ENCODE measurements around the gene SRCAP.
A peak's percentile ranks its signal among the peaks of the same experiment; 100 is the strongest.

The SRCAP gene

DNA sequence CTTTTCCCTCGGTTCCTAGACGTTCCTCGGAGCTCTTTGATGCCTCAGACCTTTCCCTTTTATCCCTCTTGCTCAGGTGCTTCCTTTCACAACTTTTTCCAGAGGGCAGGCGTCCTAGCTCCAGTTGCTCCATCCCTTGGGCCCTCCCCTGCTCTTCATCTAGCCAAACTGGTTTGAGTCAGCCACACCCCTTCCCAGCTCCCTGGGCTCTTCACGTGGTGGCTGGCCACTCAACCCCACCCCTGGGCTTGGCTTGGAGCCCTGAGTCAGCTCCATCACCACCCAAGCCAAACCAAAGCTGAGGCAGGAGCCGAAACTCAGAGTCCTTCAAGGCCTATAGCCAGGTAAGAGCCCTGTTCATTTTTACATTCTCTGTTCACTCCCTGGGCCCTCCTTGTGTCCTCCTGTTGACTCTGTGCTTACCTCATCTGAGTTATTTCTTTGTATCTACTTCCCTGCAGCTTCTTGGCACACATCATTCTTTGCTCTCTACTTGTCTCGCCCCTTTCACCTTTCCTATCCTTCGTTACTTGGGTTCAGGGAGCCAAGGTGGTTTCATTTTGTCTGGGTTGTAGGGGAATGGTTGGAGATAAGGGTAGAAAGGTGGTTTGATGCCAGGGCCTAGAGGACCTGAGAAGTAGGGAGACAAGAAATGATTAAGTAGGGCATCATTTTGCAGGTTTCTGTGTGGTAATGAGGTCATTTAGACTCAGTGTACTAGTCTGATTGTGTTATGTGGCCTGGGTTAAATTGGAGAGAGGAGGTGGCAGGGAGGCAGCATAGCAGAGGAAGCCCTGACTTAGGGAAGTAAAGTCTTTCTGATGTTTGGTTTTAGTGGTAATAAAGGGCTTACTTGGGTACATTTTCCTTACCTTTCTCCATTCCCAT, 41.6 kb downstream of the SRCAP start:
- peak overlapping the region in 2 of 11 experiments; percentile 21 to 31; a peak in 3 of 22 replicates for H3K9ac ChIP-seq

DNA sequence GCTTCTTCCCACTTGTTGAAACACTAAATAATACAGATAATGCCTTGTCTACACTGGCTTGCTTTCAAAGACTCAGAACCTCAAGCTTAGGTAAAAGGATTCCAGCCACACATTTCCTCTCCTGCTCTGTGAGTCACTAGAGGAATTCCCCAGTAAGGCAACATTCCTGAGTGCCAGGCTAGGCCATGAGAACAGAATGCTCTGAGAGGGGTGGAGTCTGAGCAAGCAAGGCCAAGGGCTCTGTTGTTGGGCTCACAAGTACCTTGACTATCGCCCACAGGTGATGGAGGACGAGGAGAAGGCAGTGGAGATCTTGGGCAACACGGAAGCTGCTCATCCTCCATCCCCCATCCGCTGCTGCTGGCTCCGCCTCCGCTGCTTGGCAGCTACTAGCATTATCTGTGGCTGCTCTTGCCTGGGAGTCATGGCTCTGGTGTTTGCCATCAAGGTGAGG, 42.5 kb downstream of the SRCAP start:
- Histone ChIP-seq H4K20me1 (peaks cover 0 to 50% (median 35%) of the 10 kb centered on the region in 11 experiments; a peak in 18 of 22 replicates), H3K27ac (no peak overlapping the region), H3K36me3 (peaks cover 72 to 99% (median 91%) of the 10 kb centered on the region in 11 experiments), H3K27me3 (no peaks in the 10 kb centered on the region), H3K4me1 (peaks cover 0 to 29% (median 11%) of the 10 kb centered on the region in 10 experiments; a peak in 11 of 20 replicates), H3K4me3 (no peak overlapping the region), H3K4me2 (peak overlapping the region in 2 of 11 experiments; percentile 16 to 56; a peak in 2 of 22 replicates), H3K9ac (0 out of 22 replicates have a peak overlapping the region, but pooled peaks of 1 of the 11 experiments have one; percentile 21), H3K9me3 (replicated peaks in 1 of 11) (no peaks in the 10 kb centered on the region)
- TF ChIP-seq Cebpa-rat (IDR thresholded peaks at IDR 0.05), result no peak

More for the DNA sequence above, 41.6 kb downstream of the SRCAP start:
- H4K20me1 ChIP-seq, result peaks cover 0 to 58% (median 35%) of the 10 kb centered on the region in 11 experiments; a peak in 18 of 22 replicates
- no peak overlapping the region for H3K4me3 ChIP-seq
- no peak for TF ChIP-seq Cebpa-rat (IDR thresholded peaks at IDR 0.05)
- H3K27me3 ChIP-seq, result no peaks in the 10 kb centered on the region
- peaks cover 81 to 100% (median 99%) of the 10 kb centered on the region in 11 experiments for H3K36me3 ChIP-seq
- no peaks in the 10 kb centered on the region for H3K9me3 ChIP-seq (replicated peaks in 1 of 11)
- H3K27ac ChIP-seq, result no peak overlapping the region
- H3K4me1 ChIP-seq, result peaks cover 0 to 27% (median 11%) of the 10 kb centered on the region in 10 experiments; a peak in 11 of 20 replicates
- H3K4me2 ChIP-seq, result peak overlapping the region in 3 of 11 experiments; percentile 18 to 69 (median 56); a peak in 4 of 22 replicates

DNA sequence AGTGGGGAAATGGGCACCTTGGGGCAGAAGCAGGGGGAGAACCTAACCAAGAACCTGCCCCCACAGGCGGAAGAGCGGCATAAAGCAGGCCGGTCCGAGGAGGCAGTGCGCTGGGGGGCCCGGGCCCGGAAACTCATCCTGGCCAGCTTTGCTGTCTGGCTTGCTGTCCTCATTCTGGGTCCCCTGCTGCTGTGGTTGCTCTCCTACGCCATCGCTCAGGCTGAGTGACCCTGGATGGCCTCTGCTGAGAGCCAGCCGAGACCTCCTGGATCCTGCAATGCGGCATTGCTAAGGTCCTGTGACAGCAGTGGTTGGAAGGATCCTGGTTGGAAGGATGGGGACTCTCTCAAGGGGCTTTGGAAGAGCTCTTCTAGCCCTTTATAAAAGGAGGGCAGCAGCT, 44.7 kb downstream of the SRCAP start:
- peaks cover 0 to 43% (median 17%) of the 10 kb centered on the region in 10 experiments; a peak in 14 of 20 replicates for H3K4me1 ChIP-seq
- H3K27me3 ChIP-seq, result no peaks in the 10 kb centered on the region
- H3K9ac ChIP-seq, result 0 out of 22 replicates have a peak overlapping the region, but pooled peaks of 1 of the 11 experiments have one; percentile 22
- H4K20me1 ChIP-seq, result peaks cover 0 to 32% (median 19%) of the 10 kb centered on the region in 11 experiments; a peak in 17 of 22 replicates
- no peaks in the 10 kb centered on the region for H3K9me3 ChIP-seq (replicated peaks in 1 of 11)
- TF ChIP-seq Cebpa-rat (IDR thresholded peaks at IDR 0.05), result no peak
- H3K4me3 ChIP-seq, result no peak overlapping the region
- H3K4me2 ChIP-seq, result no peak overlapping the region
- H3K36me3 ChIP-seq, result peaks cover 50 to 80% (median 68%) of the 10 kb centered on the region in 11 experiments
- no peak overlapping the region for H3K27ac ChIP-seq

DNA sequence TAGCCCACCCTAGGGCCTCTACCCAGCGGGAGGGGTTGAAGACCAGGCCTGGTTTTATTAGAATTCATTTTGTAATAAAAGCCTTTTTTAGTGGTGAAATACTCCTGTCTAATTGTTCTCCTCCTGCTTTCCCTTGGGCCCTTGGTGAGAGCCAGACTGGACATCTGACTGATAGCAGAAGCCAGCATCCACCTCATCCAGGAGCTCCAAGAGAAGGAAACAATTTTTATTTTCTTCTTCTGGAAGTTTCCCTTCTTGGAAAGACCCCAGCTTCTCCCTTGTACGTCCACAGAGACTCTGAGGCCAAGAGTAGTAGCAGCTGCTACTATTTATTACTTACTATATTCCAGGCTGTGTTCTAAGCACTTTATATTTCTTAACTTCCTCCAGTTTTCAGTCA, 45.2 kb downstream of the SRCAP start:
- Histone ChIP-seq H3K9me3 (replicated peaks in 1 of 11) (no peaks in the 10 kb centered on the region), H3K4me1 (peaks cover 1 to 43% (median 18%) of the 10 kb centered on the region in 10 experiments; a peak in 18 of 20 replicates), H3K36me3 (peaks cover 45 to 76% (median 64%) of the 10 kb centered on the region in 11 experiments), H3K4me3 (no peak overlapping the region), H3K9ac (0 out of 22 replicates have a peak overlapping the region, but pooled peaks of 2 of the 11 experiments have one; percentile 16 to 22), H4K20me1 (peaks cover 0 to 27% (median 15%) of the 10 kb centered on the region in 11 experiments; a peak in 16 of 22 replicates), H3K27me3 (no peaks in the 10 kb centered on the region), H3K4me2 (no peak overlapping the region), H3K27ac (no peak overlapping the region)
- no peak for TF ChIP-seq Cebpa-rat (IDR thresholded peaks at IDR 0.05)

DNA sequence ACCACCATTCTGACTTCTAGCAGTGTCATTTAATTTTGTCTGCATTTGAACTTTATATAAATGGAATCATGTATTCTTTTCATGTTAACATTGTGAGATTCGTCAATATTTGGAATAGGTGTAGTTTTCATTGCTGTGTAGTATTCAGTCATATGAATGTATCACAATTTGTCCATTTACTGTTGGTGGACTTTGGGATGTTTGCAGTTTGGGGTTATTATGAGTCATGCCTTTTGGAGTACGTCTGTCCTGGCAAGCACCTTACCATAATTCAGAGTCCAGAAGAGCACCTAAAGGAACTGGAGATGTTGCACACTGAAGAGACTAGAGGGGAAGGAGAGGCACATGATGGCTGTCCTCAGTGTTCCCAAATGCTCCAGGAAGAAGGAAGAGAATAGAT, 46.1 kb downstream of the SRCAP start:
- Histone ChIP-seq H3K9me3 (replicated peaks in 1 of 11) (no peaks in the 10 kb centered on the region), H3K27me3 (no peaks in the 10 kb centered on the region), H4K20me1 (peaks cover 0 to 27% (median 14%) of the 10 kb centered on the region in 11 experiments; a peak in 14 of 22 replicates), H3K27ac (no peak overlapping the region), H3K36me3 (peaks cover 38 to 71% (median 56%) of the 10 kb centered on the region in 11 experiments), H3K4me1 (peaks cover 10 to 43% (median 24%) of the 10 kb centered on the region in 10 experiments), H3K9ac (no peak overlapping the region), H3K4me2 (no peak overlapping the region), H3K4me3 (no peak overlapping the region)
- no peak for TF ChIP-seq Cebpa-rat (IDR thresholded peaks at IDR 0.05)

DNA sequence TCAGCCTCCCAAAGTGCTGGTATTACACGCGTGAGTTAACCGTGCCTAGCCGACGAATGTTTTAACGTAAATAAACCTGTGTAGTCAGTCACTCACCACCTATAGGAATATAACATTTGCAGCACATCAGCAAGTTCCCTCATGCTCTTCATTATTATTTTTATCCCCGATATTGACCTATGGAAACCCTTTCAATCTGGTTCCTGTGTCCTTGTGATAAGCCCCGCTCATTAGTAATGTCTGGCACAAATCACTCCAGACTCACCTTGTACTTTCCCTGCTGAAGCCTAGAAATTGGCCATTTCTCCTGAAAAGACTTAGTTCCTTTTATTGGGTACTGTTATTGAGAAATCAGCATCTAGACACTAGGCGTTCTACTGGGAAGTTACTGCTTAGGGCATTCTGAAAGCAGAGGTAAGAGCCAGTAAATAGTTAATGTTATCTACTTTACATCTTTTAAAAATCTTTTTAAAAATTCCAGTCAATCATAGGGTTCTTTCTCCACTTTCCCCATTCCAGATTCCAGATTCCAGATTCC, 47.7 kb downstream of the SRCAP start:
- Histone ChIP-seq H4K20me1 (peaks cover 0 to 25% (median 6%) of the 10 kb centered on the region in 11 experiments; a peak in 9 of 22 replicates), H3K27ac (no peak overlapping the region), H3K4me1 (peaks cover 11 to 27% (median 18%) of the 10 kb centered on the region in 10 experiments), H3K4me3 (no peak overlapping the region), H3K9ac (no peak overlapping the region), H3K36me3 (peaks cover 43 to 71% (median 54%) of the 10 kb centered on the region in 11 experiments), H3K27me3 (no peaks in the 10 kb centered on the region), H3K9me3 (replicated peaks in 1 of 11) (no peaks in the 10 kb centered on the region), H3K4me2 (peak overlapping the region in 2 of 11 experiments; percentile 65 to 81; a peak in 2 of 22 replicates)
- TF ChIP-seq Cebpa-rat (IDR thresholded peaks at IDR 0.05), result no peak

DNA sequence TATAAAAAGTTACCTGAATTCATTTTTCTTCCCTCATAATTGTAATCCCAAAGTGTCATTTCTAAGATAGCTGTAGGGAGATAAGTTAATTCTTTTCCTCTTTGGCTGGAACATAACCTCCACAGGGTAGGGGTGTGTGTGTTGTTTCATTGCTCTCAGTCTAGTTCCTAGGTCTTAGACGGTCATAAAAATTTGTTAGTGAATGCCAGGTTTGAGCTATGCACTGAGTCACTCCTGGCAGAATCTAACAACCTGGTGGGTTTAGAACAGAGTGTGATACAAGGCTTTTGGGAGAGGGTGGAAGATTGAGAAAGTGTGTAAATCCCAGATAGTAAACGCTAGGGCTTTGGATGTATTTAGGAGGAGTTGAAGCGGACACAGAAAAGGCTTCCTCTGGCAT, 48.4 kb downstream of the SRCAP start:
- Histone ChIP-seq H3K9ac (peak overlapping the region; percentile 57 to 82 (median 77)), H3K27ac (peak overlapping the region; percentile 66 to 86 (median 79)), H3K36me3 (peaks cover 42 to 70% (median 53%) of the 10 kb centered on the region in 11 experiments), H3K27me3 (no peaks in the 10 kb centered on the region), H3K4me1 (peaks cover 11 to 26% (median 18%) of the 10 kb centered on the region in 10 experiments), H3K4me3 (peak overlapping the region in 9 of 10 experiments; percentile 57 to 83 (median 69); a peak in 15 of 20 replicates), H3K4me2 (peak overlapping the region; percentile 65 to 88 (median 75)), H3K9me3 (replicated peaks in 1 of 11) (no peaks in the 10 kb centered on the region), H4K20me1 (peaks cover 0 to 23% (median 6%) of the 10 kb centered on the region in 11 experiments; a peak in 8 of 22 replicates)
- TF ChIP-seq Cebpa-rat (IDR thresholded peaks at IDR 0.05), result no peak

DNA sequence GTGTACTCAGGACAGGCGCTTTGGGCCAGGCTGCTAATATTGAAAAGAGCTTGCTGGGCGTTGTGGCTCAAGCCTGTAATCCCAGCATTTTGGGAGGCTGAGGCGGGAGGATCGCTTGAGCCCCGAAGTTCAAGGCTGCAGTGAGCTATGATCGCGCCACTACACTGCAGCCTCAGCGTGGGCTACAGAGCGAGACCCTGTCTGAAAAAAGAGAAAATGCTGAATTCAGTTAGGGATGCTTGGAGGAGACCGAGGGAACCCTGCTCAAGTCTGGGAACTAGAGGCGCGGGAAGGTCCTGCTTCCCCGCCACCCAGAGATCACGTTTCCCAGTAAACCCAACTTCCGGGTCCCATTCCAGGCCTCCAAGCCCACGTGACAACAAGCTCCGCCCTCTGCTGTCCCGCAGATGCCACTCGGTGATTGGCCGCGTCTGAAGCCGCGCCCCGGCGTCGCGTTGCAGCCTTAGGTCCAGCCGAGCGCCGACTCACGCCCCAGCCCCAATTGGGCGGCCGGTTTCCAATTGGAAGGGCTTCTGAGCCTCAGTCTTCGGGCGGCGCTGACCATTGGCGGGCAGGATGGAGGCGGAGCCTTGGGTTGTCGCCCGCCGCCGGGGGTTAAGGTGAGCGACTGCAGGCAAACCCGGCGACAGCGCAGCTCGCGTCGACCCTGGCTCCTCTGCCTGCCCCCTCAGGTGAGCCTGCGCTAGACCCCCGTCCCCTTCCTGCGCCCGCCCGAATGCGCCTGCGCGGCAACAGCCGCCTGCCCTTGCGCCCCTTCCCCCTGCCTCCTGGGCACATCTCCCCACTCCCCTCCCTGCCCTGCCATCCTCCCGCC, 49.0 kb downstream of the SRCAP start, which contains the start of gene PHKG2:
Gene PHKG2 (plus strand): TSS at position 627 of the 835 bp plus-strand sequence. CDS start 396 bp downstream, outside the sequence.
- Histone ChIP-seq H3K9ac (peak within 1 kb of the TSS; percentile 57 to 82 (median 77)), H3K27ac (peak within 1 kb of the TSS; percentile 66 to 86 (median 79)), H3K4me2 (peak within 1 kb of the TSS; percentile 70 to 88 (median 75)), H3K27me3 (no peaks in the 10 kb centered on the region), H3K4me1 (peaks cover 11 to 26% (median 18%) of the 10 kb centered on the region in 10 experiments), H3K36me3 (peaks cover 41 to 70% (median 53%) of the 10 kb centered on the region in 11 experiments), H3K4me3 (peak within 1 kb of the TSS; percentile 57 to 83 (median 69)), H3K9me3 (replicated peaks in 1 of 11) (no peaks in the 10 kb centered on the region), H4K20me1 (peaks cover 0 to 23% (median 6%) of the 10 kb centered on the region in 11 experiments; a peak in 9 of 22 replicates)
- TF ChIP-seq Cebpa-rat (IDR thresholded peaks at IDR 0.05), result no peak
